Retinal pigment epithelial cell (primary cell): ENCODE measurements around the gene OR2AG1.

Experiments used
- DNase-seq: peaks from one replicate; pipeline ENCODE4 v3.0.0-alpha.2; 2010; ENCODE audit warnings: low read depth
- H3K4me3 ChIP-seq: 2 replicates; pipeline ENCODE4 v1.5.1; 2011; ENCODE audit warnings: mild to moderate bottlenecking, low read length, control low read depth, moderate library complexity
- TF ChIP-seq, protein P1 (sequence below): conservative IDR thresholded peaks from 2 replicates; pipeline ENCODE4 v1.5.1; 2011; ENCODE audit warnings: low read depth, low read length, control low read depth, inconsistent platforms

The OR2AG1 gene

DNA sequence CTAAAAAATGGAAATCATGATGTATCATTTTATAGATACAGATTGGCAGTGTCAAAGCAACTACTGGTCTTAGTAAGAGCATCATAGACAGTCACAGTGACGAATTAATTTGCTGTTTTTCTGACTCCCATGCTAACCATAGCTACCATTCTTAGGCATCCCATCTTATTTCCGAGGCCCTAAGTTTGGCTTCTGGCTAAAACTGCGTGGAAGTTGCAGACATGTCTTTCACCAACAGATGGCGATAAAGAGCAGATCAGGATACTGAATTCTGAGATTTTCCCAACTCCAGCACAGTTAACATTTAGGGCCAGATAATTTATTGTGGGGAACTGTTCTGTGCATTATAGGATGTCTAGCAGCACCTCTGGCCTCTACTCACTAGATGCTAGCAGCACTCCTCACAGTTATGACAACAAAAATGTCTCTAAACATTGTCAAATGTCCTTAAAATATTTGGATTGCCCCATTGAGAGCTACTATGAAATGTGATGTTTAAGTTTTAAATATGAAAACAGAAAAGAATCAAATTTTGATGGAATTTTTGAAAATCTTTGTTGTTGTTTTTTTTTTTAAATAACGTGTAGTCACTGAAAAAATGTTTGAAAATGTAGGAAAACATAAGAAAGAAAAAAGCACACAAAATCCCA, 27.4 kb upstream of the OR2AG1 start:
- no peak overlapping the region for H3K4me3 ChIP-seq
- no peak for DNase-seq
- TF ChIP-seq, protein P1, sequence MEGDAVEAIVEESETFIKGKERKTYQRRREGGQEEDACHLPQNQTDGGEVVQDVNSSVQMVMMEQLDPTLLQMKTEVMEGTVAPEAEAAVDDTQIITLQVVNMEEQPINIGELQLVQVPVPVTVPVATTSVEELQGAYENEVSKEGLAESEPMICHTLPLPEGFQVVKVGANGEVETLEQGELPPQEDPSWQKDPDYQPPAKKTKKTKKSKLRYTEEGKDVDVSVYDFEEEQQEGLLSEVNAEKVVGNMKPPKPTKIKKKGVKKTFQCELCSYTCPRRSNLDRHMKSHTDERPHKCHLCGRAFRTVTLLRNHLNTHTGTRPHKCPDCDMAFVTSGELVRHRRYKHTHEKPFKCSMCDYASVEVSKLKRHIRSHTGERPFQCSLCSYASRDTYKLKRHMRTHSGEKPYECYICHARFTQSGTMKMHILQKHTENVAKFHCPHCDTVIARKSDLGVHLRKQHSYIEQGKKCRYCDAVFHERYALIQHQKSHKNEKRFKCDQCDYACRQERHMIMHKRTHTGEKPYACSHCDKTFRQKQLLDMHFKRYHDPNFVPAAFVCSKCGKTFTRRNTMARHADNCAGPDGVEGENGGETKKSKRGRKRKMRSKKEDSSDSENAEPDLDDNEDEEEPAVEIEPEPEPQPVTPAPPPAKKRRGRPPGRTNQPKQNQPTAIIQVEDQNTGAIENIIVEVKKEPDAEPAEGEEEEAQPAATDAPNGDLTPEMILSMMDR, result peak; percentile 95

DNA sequence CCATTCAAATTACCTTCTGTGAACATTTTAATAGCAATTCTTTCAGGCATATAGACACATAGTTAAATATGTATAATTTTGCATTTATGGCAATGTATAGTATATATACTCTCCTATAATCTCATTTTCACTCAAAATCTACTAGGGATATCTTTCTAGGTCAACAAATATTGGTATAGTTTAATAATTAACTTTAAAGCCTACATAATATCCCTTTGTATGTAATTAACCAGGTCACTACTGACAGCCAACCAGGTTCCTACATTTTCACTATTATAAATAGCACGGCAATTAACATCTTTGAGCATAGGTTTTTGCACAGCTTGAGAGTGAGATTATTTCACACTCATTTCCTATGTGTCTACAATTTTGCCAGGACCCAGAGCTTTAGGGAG, 26.9 kb upstream of the OR2AG1 start:
- H3K4me3 ChIP-seq, result no peak overlapping the region
- TF ChIP-seq, protein P1, result no peak
- DNase-seq, result no peak

DNA sequence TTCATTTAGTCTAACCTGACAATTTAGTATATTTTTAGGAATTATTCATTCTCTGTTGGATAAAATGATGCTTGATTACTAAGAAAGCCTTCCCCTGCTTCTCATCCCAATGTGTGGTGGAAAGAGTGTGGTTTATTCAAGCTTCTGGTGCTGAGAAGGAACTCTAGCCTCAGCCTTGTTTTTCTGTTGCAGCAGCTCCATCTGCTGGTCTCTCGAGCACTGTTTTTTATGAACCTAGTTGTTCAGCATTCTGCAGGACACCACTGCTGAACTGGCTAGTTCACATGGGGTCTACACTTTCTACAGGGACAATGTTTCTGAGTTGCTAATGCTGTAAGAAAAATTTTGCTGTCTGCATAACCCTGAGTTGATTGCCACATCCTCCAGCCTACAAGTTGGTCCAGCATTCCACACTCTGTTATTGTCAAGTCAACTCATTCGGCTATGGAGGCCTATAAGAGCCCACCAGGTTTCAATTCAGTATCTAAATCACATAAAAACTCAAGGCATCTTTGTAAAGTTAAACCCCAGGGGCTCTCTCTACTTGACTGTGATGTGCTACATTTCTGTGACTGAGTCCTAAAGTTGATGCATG, 25.4 kb upstream of the OR2AG1 start:
- DNase-seq, result peak; percentile 14
- TF ChIP-seq, protein P1, result peak; percentile 80
- no peak overlapping the region for H3K4me3 ChIP-seq

DNA sequence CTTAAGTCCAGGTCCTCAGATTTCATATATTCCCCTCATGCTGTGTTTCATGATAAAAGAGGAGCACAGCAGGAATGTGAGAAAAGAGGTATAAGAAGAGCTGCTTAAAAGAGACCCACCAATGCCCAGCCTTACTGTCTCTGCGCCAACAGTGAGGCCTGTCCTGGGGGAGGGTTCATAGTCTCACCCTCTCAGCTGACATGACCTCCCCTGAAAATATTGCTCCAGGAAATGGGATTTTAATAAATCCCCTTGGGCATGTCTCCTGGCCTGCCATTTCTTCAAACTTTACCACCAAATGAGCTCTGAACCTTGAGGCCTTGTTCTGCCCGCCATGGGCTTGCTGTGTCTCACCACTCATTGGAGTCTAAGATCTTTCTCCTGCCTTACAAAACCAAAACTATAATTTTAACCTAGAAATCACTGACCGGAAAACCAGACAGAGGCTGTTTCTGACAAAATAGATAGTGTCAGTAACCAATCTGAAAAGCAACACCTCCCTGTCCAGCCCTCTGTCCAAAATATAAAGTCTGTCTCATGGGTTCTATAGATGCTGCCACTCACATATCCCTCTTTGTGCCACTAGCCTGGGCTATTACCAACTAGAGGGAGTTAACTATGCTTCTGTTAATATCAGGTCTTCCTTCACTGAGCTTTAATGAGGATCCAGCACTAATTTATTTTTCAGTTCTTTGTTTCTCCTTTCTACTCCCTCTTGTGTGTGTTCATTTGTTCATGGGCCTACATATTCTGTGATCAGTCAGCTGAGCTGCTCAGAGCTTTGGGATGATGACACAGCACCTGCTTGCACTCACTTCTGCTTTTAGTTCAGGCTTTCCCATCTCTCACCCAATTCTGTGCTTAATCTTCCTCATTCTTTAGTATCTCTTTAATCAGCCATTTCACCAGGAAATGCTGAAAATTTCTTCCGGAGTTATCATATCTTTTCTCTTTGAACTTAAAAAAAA, 10.6 kb upstream of the OR2AG1 start, which contains the start of gene OR2AG2:
OR2AG2 (minus strand) TSS at position 51 of the 968 bp plus-strand sequence. CDS start 3,019 bp downstream, outside the sequence.
- H3K4me3 ChIP-seq, result no peak within 1 kb of the TSS
- TF ChIP-seq, protein P1, result no peak
- DNase-seq, result no peak

DNA sequence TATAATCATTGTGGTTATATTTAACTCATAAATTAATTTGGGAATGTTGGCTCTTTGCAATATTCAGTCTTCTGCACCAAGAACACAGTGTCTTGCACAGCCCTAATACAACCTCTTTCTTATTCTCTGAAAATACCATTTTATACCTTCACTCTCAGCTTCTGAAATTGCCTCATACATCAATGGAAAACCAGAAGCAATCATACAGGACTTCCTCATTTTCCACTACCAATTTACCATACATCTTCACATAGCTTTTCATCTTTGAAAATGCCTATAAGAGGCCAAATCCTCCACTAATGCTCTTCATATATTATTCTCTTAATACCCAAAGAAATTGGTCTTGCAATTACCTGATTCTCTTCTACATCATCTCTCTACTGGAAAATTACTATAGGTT, 4.3 kb upstream of the OR2AG1 start:
- TF ChIP-seq, protein P1, result no peak
- no peak for DNase-seq

DNA sequence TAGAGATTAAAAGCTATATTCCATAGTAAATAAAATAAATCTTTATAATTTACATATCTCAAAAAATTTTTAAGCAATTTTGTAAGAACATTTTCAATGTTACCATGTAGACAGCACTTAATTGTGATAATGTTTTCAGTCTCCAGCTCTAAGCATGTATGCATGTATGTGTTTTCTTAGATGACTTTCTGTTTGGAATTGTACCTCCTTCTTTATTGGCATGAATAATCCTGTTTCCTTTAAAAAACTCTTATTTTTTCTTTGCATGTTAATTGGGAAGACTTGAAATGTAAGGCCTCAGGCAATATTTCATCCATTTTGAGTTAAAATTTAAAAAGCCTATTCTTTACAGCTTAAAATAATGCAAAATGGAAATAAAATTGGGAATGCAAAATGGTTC, 2.0 kb upstream of the OR2AG1 start:
- TF ChIP-seq, protein P1, result no peak
- DNase-seq, result no peak
- H3K4me3 ChIP-seq, result no peak overlapping the region

More for the DNA sequence above, 4.3 kb upstream of the OR2AG1 start:
- H3K4me3 ChIP-seq, result no peak overlapping the region
